Measurements from ENCODE around the gene STEEP1. TPM values are rescaled to one million over a fixed set of nuclear protein-coding genes. Genes with fewer than 3 reads are reported as not detected.
"Not testable (repeated sequence)": the region's sequence is repeated elsewhere in the genome, so short reads cannot be mapped to it uniquely, and the experiment has no call there.

Gene STEEP1
- total RNA-seq, 1 donor from 2014 or later = 55.5 TPM

DNA sequence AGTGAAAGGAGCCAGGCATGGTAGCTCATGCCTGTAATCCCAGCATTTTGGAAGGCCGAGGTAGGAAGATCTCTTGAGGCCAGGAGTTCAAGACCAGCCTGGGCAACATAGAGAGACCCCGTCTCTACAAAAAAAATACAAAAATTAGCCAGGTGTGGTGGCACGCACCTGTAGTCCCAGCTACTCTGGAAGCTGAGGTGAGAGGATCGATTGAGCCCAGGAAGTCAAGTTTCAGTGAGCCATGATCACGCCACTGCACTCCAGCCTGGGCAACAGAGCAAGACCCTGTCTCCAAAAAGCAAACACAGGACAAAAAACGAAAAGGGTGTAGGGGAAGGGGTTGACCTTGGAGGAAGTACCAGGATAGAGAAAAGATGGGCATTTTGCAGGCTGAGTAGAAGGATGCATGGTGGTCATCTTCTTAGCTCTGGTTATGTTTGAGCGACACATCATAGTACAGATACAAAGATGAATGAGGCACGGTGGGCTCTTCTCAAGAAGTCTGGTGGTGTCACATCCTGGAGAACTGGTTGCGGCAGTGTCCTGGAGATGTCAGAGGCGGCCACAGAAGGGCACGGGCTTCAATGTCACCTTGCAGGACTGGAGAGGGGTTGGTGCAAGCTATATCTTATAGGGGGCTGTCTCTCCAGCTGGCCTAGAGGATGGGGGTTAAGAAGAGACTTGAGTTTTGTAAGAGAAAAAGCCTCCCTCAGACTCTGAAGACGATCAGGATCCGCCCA is 65.0 kb downstream of the STEEP1 start:
- TF ChIP-seq CTCF (IDR thresholded peaks at IDR 0.05; ENCODE audit: insufficient read depth, low read length, severe bottlenecking) = no peak
- H3K4me3 ChIP-seq (ENCODE audit: low read depth, low read length) = no peak overlapping the region
- FAIRE-seq (peak; percentile 68), DNase-seq (ENCODE audit: low read depth) (no peak)
- H3K36me3 ChIP-seq (ENCODE audit: control insufficient read depth, insufficient read depth, low read length) = no peaks in the 10 kb centered on the region
- no peaks in the 10 kb centered on the region for H3K27me3 ChIP-seq (ENCODE audit: control insufficient read depth, insufficient read depth, low read length)

- H3K4me3 ChIP-seq (ENCODE audit: low read depth, low read length) = no peak overlapping the region
- FAIRE-seq (no peak), DNase-seq (ENCODE audit: low read depth) (no peak)
- TF ChIP-seq CTCF (IDR thresholded peaks at IDR 0.05; ENCODE audit: insufficient read depth, low read length, severe bottlenecking) = no peak
- no peaks in the 10 kb centered on the region for H3K36me3 ChIP-seq (ENCODE audit: control insufficient read depth, insufficient read depth, low read length)
- H3K27me3 ChIP-seq (ENCODE audit: control insufficient read depth, insufficient read depth, low read length) = no peaks in the 10 kb centered on the region
Measured at GRCh38 chrX:119497185-119497584, 68.0 kb downstream of the STEEP1 start.

GRCh38 chrX:119495734-119496726 is 69.2 kb downstream of the STEEP1 start:
- no peaks in the 10 kb centered on the region for H3K36me3 ChIP-seq (ENCODE audit: control insufficient read depth, insufficient read depth, low read length)
- FAIRE-seq (peak; percentile 50), DNase-seq (ENCODE audit: low read depth) (no peak)
- H3K27me3 ChIP-seq (ENCODE audit: control insufficient read depth, insufficient read depth, low read length) = no peaks in the 10 kb centered on the region
- no peak for TF ChIP-seq CTCF (IDR thresholded peaks at IDR 0.05; ENCODE audit: insufficient read depth, low read length, severe bottlenecking)
- H3K4me3 ChIP-seq (ENCODE audit: low read depth, low read length) = no peak overlapping the region

GRCh38 chrX:119493851-119494495 is 71.2 kb downstream of the STEEP1 start:
- not testable (repeated sequence) for H3K27me3 ChIP-seq (ENCODE audit: control insufficient read depth, insufficient read depth, low read length); H3K4me3 ChIP-seq (ENCODE audit: low read depth, low read length); H3K36me3 ChIP-seq (ENCODE audit: control insufficient read depth, insufficient read depth, low read length); FAIRE-seq
- DNase-seq (ENCODE audit: low read depth) = peak; percentile 66

DNA sequence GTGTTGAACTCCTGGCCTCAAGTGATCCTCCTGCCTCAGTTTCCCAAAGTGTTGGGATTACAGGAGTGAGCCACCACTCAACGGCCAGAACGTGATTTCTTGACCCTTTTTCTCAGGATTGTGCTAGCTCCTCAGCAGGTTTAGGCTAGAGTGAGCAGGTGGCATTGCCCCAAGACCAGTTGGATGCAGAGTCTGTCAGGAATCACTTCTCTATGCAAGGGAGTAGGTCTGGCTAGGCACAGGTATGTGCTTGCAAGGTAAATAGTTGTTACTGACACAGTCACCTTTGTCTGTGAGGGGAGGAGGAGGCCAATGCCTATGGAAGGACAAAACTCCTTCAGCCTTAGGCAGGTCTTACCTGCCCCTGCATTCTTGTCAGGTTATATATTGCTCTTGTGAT is 72.7 kb downstream of the STEEP1 start:
- no peak for FAIRE-seq
- Histone ChIP-seq H3K27me3 (ENCODE audit: control insufficient read depth, insufficient read depth, low read length) (no peaks in the 10 kb centered on the region), H3K4me3 (ENCODE audit: low read depth, low read length) (no peak overlapping the region), H3K36me3 (ENCODE audit: control insufficient read depth, insufficient read depth, low read length) (no peaks in the 10 kb centered on the region)
- no peak for TF ChIP-seq CTCF (IDR thresholded peaks at IDR 0.05; ENCODE audit: insufficient read depth, low read length, severe bottlenecking)
- peak; percentile 62 for DNase-seq (ENCODE audit: low read depth)

Data from bronchial epithelial cell (primary cell).